Measurements from ENCODE around the gene HUS1B. TPM values are rescaled to one million over a fixed set of nuclear protein-coding genes. Genes with fewer than 3 reads are reported as not detected.
A peak's percentile ranks its signal among the peaks of the same experiment; 100 is the strongest.

The HUS1B gene
- total and polyA plus RNA-seq, 2 experiments from 2014 or later = 1.3 to 3.9 TPM

DNA sequence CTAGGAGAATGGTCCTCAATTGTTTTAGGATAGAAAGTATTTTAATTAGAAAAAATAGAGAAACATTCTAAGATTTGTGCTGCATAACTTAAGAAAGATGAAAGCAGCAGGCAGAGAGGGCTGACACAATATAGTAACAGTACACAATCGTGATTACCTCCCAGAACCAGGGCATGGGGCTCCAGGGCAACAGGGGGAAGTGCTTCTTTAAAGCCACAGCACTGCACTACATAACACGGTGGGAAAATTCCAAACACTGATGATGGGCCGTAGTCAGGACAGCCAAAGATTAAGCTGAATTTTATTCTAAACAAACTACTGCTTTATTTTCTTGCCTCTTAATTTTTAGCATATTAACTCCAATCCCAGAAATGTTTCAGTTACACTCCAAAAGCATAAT lies 21.6 kb upstream of the HUS1B start:
- Histone ChIP-seq H3K27me3 (ENCODE audit: insufficient read depth) (no peaks in the 10 kb centered on the region), H3K27ac (ENCODE audit: low read depth) (peak overlapping the region; percentile 45), H3K9me2 (ENCODE audit: insufficient read depth) (no peaks in the 10 kb centered on the region), H3K4me2 (peak overlapping the region; percentile 42; the same call in 1 of the 2 replicates), H3F3A (replicated peaks; ENCODE audit: low read depth) (peaks cover 3% of the 10 kb centered on the region; the same call in 1 of the 2 replicates), H4K20me1 (replicated peaks; ENCODE audit: insufficient read depth) (no peaks in the 10 kb centered on the region), H3K79me2 (replicated peaks; ENCODE audit: insufficient read depth) (peaks cover 83% of the 10 kb centered on the region), H3K4me1 (ENCODE audit: insufficient read depth) (peaks cover 75% of the 10 kb centered on the region), H3K36me3 (ENCODE audit: insufficient read depth) (no peaks in the 10 kb centered on the region), H3K4me3 (no peak overlapping the region), H2AFZ (no peak overlapping the region)
- ATAC-seq = peak; percentile 20; the same call in 2 of the 3 replicates
- peaks cover 8% of the 10 kb centered on the region; the same call in 2 of the 3 replicates for H3K9me3 Mint-ChIP-seq
- H3K36me3 Mint-ChIP-seq (ENCODE audit: low read depth) = peaks cover 19% of the 10 kb centered on the region
- H3K4me1 Mint-ChIP-seq = peaks cover 61% of the 10 kb centered on the region
- peak overlapping the region; percentile 80 for H3K27ac Mint-ChIP-seq
- no peak overlapping the region for H3K4me3 Mint-ChIP-seq
- TF ChIP-seq JUNB (IDR thresholded peaks at IDR 0.05; ENCODE audit: unreplicated experiment) (no peak), EZH2 (IDR thresholded peaks at IDR 0.05; ENCODE audit: low read depth, unreplicated experiment) (no peak), ZNF114 (CRISPR knock-in tag; IDR thresholded peaks at IDR 0.05) (no peak), POLR2AphosphoS5 (IDR thresholded peaks at IDR 0.05; ENCODE audit: low read depth) (no peak), STAT1 (IDR thresholded peaks at IDR 0.05; ENCODE audit: unreplicated experiment) (no peak), CREB1 (CRISPR knock-in tag; IDR thresholded peaks at IDR 0.05; ENCODE audit: low read depth) (no peak), ZNF331 (CRISPR knock-in tag; IDR thresholded peaks at IDR 0.05; ENCODE audit: low read depth) (no peak), EZH2phosphoT487 (IDR thresholded peaks at IDR 0.05; ENCODE audit: unreplicated experiment) (no peak), NANOG (IDR thresholded peaks at IDR 0.05; ENCODE audit: borderline replicate concordance) (no peak)
- TF ChIP-seq, protein P1, sequence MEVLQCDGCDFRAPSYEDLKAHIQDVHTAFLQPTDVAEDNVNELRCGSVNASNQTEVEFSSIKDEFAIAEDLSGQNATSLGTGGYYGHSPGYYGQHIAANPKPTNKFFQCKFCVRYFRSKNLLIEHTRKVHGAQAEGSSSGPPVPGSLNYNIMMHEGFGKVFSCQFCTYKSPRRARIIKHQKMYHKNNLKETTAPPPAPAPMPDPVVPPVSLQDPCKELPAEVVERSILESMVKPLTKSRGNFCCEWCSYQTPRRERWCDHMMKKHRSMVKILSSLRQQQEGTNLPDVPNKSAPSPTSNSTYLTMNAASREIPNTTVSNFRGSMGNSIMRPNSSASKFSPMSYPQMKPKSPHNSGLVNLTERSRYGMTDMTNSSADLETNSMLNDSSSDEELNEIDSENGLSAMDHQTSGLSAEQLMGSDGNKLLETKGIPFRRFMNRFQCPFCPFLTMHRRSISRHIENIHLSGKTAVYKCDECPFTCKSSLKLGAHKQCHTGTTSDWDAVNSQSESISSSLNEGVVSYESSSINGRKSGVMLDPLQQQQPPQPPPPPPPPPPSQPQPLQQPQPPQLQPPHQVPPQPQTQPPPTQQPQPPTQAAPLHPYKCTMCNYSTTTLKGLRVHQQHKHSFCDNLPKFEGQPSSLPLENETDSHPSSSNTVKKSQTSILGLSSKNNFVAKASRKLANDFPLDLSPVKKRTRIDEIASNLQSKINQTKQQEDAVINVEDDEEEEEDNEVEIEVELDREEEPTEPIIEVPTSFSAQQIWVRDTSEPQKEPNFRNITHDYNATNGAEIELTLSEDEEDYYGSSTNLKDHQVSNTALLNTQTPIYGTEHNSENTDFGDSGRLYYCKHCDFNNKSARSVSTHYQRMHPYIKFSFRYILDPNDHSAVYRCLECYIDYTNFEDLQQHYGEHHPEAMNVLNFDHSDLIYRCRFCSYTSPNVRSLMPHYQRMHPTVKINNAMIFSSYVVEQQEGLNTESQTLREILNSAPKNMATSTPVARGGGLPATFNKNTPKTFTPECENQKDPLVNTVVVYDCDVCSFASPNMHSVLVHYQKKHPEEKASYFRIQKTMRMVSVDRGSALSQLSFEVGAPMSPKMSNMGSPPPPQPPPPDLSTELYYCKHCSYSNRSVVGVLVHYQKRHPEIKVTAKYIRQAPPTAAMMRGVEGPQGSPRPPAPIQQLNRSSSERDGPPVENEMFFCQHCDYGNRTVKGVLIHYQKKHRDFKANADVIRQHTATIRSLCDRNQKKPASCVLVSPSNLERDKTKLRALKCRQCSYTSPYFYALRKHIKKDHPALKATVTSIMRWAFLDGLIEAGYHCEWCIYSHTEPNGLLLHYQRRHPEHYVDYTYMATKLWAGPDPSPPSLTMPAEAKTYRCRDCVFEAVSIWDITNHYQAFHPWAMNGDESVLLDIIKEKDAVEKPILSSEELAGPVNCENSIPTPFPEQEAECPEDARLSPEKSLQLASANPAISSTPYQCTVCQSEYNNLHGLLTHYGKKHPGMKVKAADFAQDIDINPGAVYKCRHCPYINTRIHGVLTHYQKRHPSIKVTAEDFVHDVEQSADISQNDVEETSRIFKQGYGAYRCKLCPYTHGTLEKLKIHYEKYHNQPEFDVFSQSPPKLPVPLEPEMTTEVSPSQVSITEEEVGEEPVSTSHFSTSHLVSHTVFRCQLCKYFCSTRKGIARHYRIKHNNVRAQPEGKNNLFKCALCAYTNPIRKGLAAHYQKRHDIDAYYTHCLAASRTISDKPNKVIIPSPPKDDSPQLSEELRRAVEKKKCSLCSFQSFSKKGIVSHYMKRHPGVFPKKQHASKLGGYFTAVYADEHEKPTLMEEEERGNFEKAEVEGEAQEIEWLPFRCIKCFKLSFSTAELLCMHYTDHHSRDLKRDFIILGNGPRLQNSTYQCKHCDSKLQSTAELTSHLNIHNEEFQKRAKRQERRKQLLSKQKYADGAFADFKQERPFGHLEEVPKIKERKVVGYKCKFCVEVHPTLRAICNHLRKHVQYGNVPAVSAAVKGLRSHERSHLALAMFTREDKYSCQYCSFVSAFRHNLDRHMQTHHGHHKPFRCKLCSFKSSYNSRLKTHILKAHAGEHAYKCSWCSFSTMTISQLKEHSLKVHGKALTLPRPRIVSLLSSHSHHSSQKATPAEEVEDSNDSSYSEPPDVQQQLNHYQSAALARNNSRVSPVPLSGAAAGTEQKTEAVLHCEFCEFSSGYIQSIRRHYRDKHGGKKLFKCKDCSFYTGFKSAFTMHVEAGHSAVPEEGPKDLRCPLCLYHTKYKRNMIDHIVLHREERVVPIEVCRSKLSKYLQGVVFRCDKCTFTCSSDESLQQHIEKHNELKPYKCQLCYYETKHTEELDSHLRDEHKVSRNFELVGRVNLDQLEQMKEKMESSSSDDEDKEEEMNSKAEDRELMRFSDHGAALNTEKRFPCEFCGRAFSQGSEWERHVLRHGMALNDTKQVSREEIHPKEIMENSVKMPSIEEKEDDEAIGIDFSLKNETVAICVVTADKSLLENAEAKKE (CRISPR knock-in tag; IDR thresholded peaks at IDR 0.05) = no peak
- TF ChIP-seq, protein P2, sequence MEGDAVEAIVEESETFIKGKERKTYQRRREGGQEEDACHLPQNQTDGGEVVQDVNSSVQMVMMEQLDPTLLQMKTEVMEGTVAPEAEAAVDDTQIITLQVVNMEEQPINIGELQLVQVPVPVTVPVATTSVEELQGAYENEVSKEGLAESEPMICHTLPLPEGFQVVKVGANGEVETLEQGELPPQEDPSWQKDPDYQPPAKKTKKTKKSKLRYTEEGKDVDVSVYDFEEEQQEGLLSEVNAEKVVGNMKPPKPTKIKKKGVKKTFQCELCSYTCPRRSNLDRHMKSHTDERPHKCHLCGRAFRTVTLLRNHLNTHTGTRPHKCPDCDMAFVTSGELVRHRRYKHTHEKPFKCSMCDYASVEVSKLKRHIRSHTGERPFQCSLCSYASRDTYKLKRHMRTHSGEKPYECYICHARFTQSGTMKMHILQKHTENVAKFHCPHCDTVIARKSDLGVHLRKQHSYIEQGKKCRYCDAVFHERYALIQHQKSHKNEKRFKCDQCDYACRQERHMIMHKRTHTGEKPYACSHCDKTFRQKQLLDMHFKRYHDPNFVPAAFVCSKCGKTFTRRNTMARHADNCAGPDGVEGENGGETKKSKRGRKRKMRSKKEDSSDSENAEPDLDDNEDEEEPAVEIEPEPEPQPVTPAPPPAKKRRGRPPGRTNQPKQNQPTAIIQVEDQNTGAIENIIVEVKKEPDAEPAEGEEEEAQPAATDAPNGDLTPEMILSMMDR (conservative IDR thresholded peaks at IDR 0.05; ENCODE audit: low read depth in 2 of 2) = no peak
- TF ChIP-seq, protein P3, sequence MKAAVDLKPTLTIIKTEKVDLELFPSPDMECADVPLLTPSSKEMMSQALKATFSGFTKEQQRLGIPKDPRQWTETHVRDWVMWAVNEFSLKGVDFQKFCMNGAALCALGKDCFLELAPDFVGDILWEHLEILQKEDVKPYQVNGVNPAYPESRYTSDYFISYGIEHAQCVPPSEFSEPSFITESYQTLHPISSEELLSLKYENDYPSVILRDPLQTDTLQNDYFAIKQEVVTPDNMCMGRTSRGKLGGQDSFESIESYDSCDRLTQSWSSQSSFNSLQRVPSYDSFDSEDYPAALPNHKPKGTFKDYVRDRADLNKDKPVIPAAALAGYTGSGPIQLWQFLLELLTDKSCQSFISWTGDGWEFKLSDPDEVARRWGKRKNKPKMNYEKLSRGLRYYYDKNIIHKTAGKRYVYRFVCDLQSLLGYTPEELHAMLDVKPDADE (IDR thresholded peaks at IDR 0.05) = no peak
- TF ChIP-seq, protein P4, sequence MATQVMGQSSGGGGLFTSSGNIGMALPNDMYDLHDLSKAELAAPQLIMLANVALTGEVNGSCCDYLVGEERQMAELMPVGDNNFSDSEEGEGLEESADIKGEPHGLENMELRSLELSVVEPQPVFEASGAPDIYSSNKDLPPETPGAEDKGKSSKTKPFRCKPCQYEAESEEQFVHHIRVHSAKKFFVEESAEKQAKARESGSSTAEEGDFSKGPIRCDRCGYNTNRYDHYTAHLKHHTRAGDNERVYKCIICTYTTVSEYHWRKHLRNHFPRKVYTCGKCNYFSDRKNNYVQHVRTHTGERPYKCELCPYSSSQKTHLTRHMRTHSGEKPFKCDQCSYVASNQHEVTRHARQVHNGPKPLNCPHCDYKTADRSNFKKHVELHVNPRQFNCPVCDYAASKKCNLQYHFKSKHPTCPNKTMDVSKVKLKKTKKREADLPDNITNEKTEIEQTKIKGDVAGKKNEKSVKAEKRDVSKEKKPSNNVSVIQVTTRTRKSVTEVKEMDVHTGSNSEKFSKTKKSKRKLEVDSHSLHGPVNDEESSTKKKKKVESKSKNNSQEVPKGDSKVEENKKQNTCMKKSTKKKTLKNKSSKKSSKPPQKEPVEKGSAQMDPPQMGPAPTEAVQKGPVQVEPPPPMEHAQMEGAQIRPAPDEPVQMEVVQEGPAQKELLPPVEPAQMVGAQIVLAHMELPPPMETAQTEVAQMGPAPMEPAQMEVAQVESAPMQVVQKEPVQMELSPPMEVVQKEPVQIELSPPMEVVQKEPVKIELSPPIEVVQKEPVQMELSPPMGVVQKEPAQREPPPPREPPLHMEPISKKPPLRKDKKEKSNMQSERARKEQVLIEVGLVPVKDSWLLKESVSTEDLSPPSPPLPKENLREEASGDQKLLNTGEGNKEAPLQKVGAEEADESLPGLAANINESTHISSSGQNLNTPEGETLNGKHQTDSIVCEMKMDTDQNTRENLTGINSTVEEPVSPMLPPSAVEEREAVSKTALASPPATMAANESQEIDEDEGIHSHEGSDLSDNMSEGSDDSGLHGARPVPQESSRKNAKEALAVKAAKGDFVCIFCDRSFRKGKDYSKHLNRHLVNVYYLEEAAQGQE (IDR thresholded peaks at IDR 0.05; ENCODE audit: unreplicated experiment) = no peak
- H3K27me3 Mint-ChIP-seq (ENCODE audit: insufficient read depth, low read depth, poor library complexity) = peaks cover 8% of the 10 kb centered on the region
- DNase-seq (ENCODE audit: low spot score) = peak; percentile 30
